Measurements from ENCODE around the gene BSN.

The BSN gene

GRCh38 chr3:49646236-49646635, 92.0 kb downstream of the BSN start:
- H3K9me3 ChIP-seq (ENCODE audit: control insufficient read depth in 2 of 2, low read length in 2 of 2): no peaks in the 10 kb centered on the region
- no peaks in the 10 kb centered on the region for H3K36me3 ChIP-seq (ENCODE audit: control insufficient read depth in 2 of 2, insufficient read depth in 2 of 2, low read length in 2 of 2)
- H3K9ac ChIP-seq (ENCODE audit: low read length in 2 of 2): no peak overlapping the region
- H3K4me1 ChIP-seq (ENCODE audit: control insufficient read depth, insufficient read depth, low read length): no peaks in the 10 kb centered on the region
- no peak overlapping the region for H3K27ac ChIP-seq (ENCODE audit: low read length)
- no peaks in the 10 kb centered on the region for H3K27me3 ChIP-seq (ENCODE audit: control insufficient read depth in 1 of 2, insufficient read depth in 2 of 2, low read length in 2 of 2)
- H3K4me3 ChIP-seq (ENCODE audit: low read length in 2 of 2): no peak overlapping the region

- Histone ChIP-seq H3K36me3 (ENCODE audit: control insufficient read depth in 2 of 2, insufficient read depth in 2 of 2, low read length in 2 of 2) (no peaks in the 10 kb centered on the region), H3K4me3 (ENCODE audit: low read length in 2 of 2) (no peak overlapping the region), H3K4me1 (ENCODE audit: control insufficient read depth, insufficient read depth, low read length) (no peaks in the 10 kb centered on the region), H3K27me3 (ENCODE audit: control insufficient read depth in 1 of 2, insufficient read depth in 2 of 2, low read length in 2 of 2) (no peaks in the 10 kb centered on the region), H3K9me3 (ENCODE audit: control insufficient read depth in 2 of 2, low read length in 2 of 2) (no peaks in the 10 kb centered on the region), H3K27ac (ENCODE audit: low read length) (no peak overlapping the region), H3K9ac (ENCODE audit: low read length in 2 of 2) (no peak overlapping the region)
Measured at GRCh38 chr3:49647741-49648140, 93.5 kb downstream of the BSN start.

- Histone ChIP-seq H3K9ac (ENCODE audit: low read length in 2 of 2) (no peak overlapping the region), H3K27ac (ENCODE audit: low read length) (no peak overlapping the region), H3K36me3 (ENCODE audit: control insufficient read depth in 2 of 2, insufficient read depth in 2 of 2, low read length in 2 of 2) (no peaks in the 10 kb centered on the region), H3K4me3 (ENCODE audit: low read length in 2 of 2) (no peak overlapping the region), H3K27me3 (ENCODE audit: control insufficient read depth in 1 of 2, insufficient read depth in 2 of 2, low read length in 2 of 2) (no peaks in the 10 kb centered on the region), H3K9me3 (ENCODE audit: control insufficient read depth in 2 of 2, low read length in 2 of 2) (no peaks in the 10 kb centered on the region), H3K4me1 (ENCODE audit: control insufficient read depth, insufficient read depth, low read length) (no peaks in the 10 kb centered on the region)
Measured at GRCh38 chr3:49648354-49649019, 94.2 kb downstream of the BSN start.

GRCh38 chr3:49649576-49649975, 95.3 kb downstream of the BSN start:
- H3K36me3 ChIP-seq (ENCODE audit: control insufficient read depth in 2 of 2, insufficient read depth in 2 of 2, low read length in 2 of 2): no peaks in the 10 kb centered on the region
- no peak overlapping the region for H3K9ac ChIP-seq (ENCODE audit: low read length in 2 of 2)
- no peaks in the 10 kb centered on the region for H3K9me3 ChIP-seq (ENCODE audit: control insufficient read depth in 2 of 2, low read length in 2 of 2)
- no peaks in the 10 kb centered on the region for H3K4me1 ChIP-seq (ENCODE audit: control insufficient read depth, insufficient read depth, low read length)
- H3K27ac ChIP-seq (ENCODE audit: low read length): no peak overlapping the region
- no peak overlapping the region for H3K4me3 ChIP-seq (ENCODE audit: low read length in 2 of 2)
- H3K27me3 ChIP-seq (ENCODE audit: control insufficient read depth in 1 of 2, insufficient read depth in 2 of 2, low read length in 2 of 2): no peaks in the 10 kb centered on the region

- H3K9ac ChIP-seq (ENCODE audit: low read length in 2 of 2): no peak overlapping the region
- H3K4me1 ChIP-seq (ENCODE audit: control insufficient read depth, insufficient read depth, low read length): no peaks in the 10 kb centered on the region
- H3K36me3 ChIP-seq (ENCODE audit: control insufficient read depth in 2 of 2, insufficient read depth in 2 of 2, low read length in 2 of 2): no peaks in the 10 kb centered on the region
- no peak overlapping the region for H3K27ac ChIP-seq (ENCODE audit: low read length)
- no peak overlapping the region for H3K4me3 ChIP-seq (ENCODE audit: low read length in 2 of 2)
- H3K9me3 ChIP-seq (ENCODE audit: control insufficient read depth in 2 of 2, low read length in 2 of 2): no peaks in the 10 kb centered on the region
- no peaks in the 10 kb centered on the region for H3K27me3 ChIP-seq (ENCODE audit: control insufficient read depth in 1 of 2, insufficient read depth in 2 of 2, low read length in 2 of 2)
Measured at GRCh38 chr3:49650177-49650576, 95.9 kb downstream of the BSN start.

GRCh38 chr3:49650637-49651036, 96.4 kb downstream of the BSN start:
- H3K9ac ChIP-seq (ENCODE audit: low read length in 2 of 2): no peak overlapping the region
- H3K9me3 ChIP-seq (ENCODE audit: control insufficient read depth in 2 of 2, low read length in 2 of 2): no peaks in the 10 kb centered on the region
- H3K4me1 ChIP-seq (ENCODE audit: control insufficient read depth, insufficient read depth, low read length): no peaks in the 10 kb centered on the region
- H3K4me3 ChIP-seq (ENCODE audit: low read length in 2 of 2): no peak overlapping the region
- peaks cover 0 to 2% of the 10 kb centered on the region in 2 donors for H3K27me3 ChIP-seq (ENCODE audit: control insufficient read depth in 1 of 2, insufficient read depth in 2 of 2, low read length in 2 of 2)
- no peaks in the 10 kb centered on the region for H3K36me3 ChIP-seq (ENCODE audit: control insufficient read depth in 2 of 2, insufficient read depth in 2 of 2, low read length in 2 of 2)
- H3K27ac ChIP-seq (ENCODE audit: low read length): no peak overlapping the region

GRCh38 chr3:49652218-49652902, 98.1 kb downstream of the BSN start:
- H3K36me3 ChIP-seq (ENCODE audit: control insufficient read depth in 2 of 2, insufficient read depth in 2 of 2, low read length in 2 of 2): no peaks in the 10 kb centered on the region
- H3K4me1 ChIP-seq (ENCODE audit: control insufficient read depth, insufficient read depth, low read length): peaks cover 3% of the 10 kb centered on the region
- no peak overlapping the region for H3K27ac ChIP-seq (ENCODE audit: low read length)
- no peak overlapping the region for H3K4me3 ChIP-seq (ENCODE audit: low read length in 2 of 2)
- peaks cover 2 to 5% of the 10 kb centered on the region in 2 donors for H3K27me3 ChIP-seq (ENCODE audit: control insufficient read depth in 1 of 2, insufficient read depth in 2 of 2, low read length in 2 of 2)
- no peaks in the 10 kb centered on the region for H3K9me3 ChIP-seq (ENCODE audit: control insufficient read depth in 2 of 2, low read length in 2 of 2)
- no peak overlapping the region for H3K9ac ChIP-seq (ENCODE audit: low read length in 2 of 2)

GRCh38 chr3:49652903-49653415, 98.7 kb downstream of the BSN start:
- no peak overlapping the region for H3K9ac ChIP-seq (ENCODE audit: low read length in 2 of 2)
- peaks cover 2 to 5% of the 10 kb centered on the region in 2 donors for H3K27me3 ChIP-seq (ENCODE audit: control insufficient read depth in 1 of 2, insufficient read depth in 2 of 2, low read length in 2 of 2)
- no peaks in the 10 kb centered on the region for H3K9me3 ChIP-seq (ENCODE audit: control insufficient read depth in 2 of 2, low read length in 2 of 2)
- H3K4me3 ChIP-seq (ENCODE audit: low read length in 2 of 2): no peak overlapping the region
- peaks cover 3% of the 10 kb centered on the region for H3K4me1 ChIP-seq (ENCODE audit: control insufficient read depth, insufficient read depth, low read length)
- H3K36me3 ChIP-seq (ENCODE audit: control insufficient read depth in 2 of 2, insufficient read depth in 2 of 2, low read length in 2 of 2): no peaks in the 10 kb centered on the region
- H3K27ac ChIP-seq (ENCODE audit: low read length): no peak overlapping the region

GRCh38 chr3:49653621-49654020, 99.3 kb downstream of the BSN start:
- H3K9me3 ChIP-seq (ENCODE audit: control insufficient read depth in 2 of 2, low read length in 2 of 2): no peaks in the 10 kb centered on the region
- H3K4me3 ChIP-seq (ENCODE audit: low read length in 2 of 2): no peak overlapping the region
- peaks cover 2 to 5% of the 10 kb centered on the region in 2 donors for H3K27me3 ChIP-seq (ENCODE audit: control insufficient read depth in 1 of 2, insufficient read depth in 2 of 2, low read length in 2 of 2)
- H3K4me1 ChIP-seq (ENCODE audit: control insufficient read depth, insufficient read depth, low read length): peaks cover 3% of the 10 kb centered on the region
- H3K27ac ChIP-seq (ENCODE audit: low read length): no peak overlapping the region
- no peak overlapping the region for H3K9ac ChIP-seq (ENCODE audit: low read length in 2 of 2)
- H3K36me3 ChIP-seq (ENCODE audit: control insufficient read depth in 2 of 2, insufficient read depth in 2 of 2, low read length in 2 of 2): no peaks in the 10 kb centered on the region

GRCh38 chr3:49654176-49654825, 100.0 kb downstream of the BSN start:
- peaks cover 2 to 5% of the 10 kb centered on the region in 2 donors for H3K27me3 ChIP-seq (ENCODE audit: control insufficient read depth in 1 of 2, insufficient read depth in 2 of 2, low read length in 2 of 2)
- no peak overlapping the region for H3K9ac ChIP-seq (ENCODE audit: low read length in 2 of 2)
- no peaks in the 10 kb centered on the region for H3K9me3 ChIP-seq (ENCODE audit: control insufficient read depth in 2 of 2, low read length in 2 of 2)
- H3K4me3 ChIP-seq (ENCODE audit: low read length in 2 of 2): no peak overlapping the region
- no peaks in the 10 kb centered on the region for H3K36me3 ChIP-seq (ENCODE audit: control insufficient read depth in 2 of 2, insufficient read depth in 2 of 2, low read length in 2 of 2)
- H3K4me1 ChIP-seq (ENCODE audit: control insufficient read depth, insufficient read depth, low read length): peaks cover 3% of the 10 kb centered on the region
- H3K27ac ChIP-seq (ENCODE audit: low read length): no peak overlapping the region
